IPS-NIHi7 (cell line): ENCODE data around the gene DCLK2.

ENCODE experiments used
- DNase-seq: peaks from one replicate; pipeline ENCODE4 v3.0.0; 2012; ENCODE audit warnings: mixed read lengths; ENCODE audit errors: extremely low spot score

Gene DCLK2

DNA sequence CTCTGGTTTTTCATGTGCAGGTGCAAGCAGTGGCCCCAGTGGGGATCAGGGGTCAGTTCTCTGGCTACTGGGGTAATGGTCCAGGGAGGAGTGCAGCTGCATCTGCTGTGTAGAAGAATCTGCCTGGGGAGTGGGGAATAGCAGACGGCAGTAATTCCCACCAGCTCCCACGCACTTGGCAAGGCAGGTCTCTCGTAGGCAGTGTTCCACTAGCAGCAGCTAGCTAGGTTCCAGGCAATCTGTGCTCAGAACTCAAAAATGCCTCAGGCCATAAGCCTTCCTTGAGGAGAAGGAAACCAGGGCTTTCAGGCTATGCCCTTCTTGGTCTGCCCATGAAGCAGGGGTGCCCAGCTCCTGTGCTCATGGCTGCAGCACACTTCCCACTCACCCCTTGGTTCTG is 38.8 kb downstream of the DCLK2 start:
- DNase-seq: no peak

DNA sequence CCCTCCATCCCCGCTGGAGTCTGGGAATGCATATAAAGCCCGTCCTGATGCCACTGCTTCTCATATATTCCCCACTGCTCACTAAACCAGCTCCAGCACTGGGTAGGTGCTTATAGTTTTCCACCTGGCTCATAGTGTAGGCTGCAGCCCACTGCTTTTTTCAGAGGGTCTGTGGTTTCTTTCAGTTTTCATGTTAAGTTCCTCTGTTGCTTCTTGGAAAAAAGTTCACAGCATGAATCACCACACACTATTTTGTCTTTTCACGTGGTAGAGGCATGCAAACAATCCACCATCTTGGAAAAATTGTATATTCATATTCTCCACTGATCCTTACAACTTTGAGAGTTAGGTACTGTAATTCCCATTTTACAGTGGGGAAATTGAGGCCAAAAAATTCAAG is 39.4 kb downstream of the DCLK2 start:
- DNase-seq: no peak

DNA sequence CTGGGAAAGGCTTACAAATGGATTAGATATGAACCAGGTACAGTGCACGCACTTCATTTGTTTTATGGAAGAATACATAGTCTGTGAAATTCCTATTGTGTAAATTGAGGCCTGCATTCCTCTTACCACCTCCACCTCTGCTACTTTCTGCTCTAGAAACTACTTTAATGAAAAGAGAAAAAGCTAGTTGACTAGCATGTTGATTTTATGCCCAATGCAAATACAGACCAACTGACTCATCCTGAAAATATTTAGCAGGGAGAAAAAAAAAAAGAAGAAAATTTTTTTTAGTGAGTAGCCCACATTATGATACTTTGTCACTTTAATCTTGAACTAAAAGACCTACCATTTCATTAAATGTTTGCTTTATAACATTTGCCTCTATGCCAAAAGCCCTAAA is 41.2 kb downstream of the DCLK2 start:
- no peak for DNase-seq

DNA sequence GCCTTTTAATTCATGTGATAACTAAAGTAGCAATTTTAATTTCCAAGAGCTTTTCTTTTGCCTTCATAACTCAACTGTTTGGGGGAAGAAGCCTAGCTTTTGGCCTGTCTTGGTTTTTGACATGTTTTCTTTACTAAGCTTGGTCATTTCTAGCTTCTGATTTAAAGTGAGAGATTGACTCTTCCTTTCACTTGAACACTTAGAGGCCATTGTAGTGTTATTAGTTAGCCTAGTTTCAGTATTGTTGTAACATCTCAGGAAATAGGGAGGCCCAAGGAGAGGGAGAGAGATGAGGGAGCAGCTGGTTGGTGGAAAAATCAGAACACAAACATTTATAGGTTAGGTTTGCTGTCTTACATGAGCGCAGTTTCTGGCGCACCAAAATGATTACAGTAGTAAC is 44.8 kb downstream of the DCLK2 start:
- no peak for DNase-seq

DNA sequence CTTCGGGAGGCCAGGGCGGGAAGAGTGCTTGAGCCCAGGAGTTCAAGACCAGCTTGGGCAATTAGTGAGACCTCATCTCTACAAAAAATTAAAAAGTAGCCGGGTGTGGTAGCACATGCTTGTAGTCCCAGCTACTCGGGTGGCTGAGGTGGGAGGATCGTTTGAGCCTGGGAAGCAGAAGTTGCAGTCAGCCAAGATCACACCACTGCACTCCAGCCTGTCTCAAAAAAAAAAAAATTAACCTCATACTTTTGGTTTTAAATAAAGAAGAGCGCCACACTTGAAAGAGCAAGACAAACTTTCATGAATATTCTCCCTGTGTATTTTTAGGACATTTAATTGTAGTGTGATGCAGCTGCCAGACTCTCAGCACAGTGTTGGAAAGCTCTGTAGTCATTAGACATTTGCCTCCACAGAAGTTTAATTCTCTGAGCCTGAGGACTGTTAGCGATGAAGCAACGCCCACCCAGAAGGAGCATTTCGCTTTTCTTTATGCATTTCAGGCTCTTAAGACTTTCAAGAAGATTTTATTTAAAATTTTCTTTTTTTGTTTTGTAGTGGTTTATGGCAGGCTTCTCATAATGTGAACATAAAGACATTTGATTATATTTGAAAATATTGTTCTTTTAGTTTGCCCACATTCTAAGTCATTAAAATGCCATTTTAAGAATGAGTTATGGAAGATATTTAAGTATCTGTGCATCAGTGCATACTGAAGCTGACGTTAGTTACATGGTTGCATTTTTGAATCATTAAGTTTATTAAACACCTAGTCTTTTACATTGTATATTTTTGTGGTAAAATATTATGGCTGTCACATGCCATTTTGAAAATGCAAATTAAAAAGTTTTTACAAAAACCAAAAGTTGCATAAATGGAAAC is 45.8 kb downstream of the DCLK2 start:
- DNase-seq: no peak

DNA sequence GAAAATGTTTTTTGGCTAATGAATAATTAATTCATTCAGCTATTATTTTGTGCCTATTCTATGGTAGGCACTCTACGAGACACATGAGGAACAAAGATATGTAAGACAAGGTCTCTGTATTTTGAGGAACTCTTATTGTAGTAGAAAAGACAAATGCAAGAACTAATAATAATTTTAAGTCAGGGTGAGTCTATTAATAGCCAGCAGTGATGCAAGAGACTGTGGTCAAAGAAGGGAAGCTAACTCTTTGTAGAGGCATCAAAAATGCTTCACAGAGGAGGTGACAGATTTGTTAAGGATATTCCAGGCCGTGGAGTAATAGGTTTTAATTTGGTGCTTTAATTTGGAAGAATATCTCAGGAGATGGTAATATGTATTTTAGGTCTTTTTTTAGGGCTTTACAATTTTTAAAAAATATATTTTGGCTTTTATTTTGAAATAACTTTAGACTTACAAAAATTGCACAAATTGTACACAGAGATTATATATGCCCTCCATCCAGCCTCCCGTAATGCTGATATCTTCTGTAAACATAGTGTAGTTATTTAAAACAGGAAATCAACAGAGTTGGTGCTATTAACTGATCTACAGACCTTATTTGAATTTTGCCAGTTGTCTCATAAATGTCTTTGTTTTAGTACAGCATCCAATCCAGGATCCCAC is 48.1 kb downstream of the DCLK2 start:
- DNase-seq: no peak

DNA sequence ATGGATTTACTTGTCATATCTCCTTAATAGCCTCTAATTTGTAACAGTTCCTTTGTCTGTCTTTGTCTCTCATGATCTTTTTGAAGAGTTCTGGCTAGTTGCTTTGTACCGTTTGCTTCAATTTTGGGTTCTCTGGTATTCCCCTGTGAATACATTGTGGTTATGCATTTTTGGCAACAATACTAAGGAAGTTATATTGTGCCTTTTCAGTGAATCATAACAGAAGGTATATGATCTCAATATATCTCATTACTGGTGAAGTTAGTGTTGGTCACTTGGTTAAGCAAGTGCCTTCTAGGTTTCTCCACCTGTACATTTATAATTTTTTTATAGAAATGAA is 48.6 kb downstream of the DCLK2 start:
- DNase-seq: no peak

DNA sequence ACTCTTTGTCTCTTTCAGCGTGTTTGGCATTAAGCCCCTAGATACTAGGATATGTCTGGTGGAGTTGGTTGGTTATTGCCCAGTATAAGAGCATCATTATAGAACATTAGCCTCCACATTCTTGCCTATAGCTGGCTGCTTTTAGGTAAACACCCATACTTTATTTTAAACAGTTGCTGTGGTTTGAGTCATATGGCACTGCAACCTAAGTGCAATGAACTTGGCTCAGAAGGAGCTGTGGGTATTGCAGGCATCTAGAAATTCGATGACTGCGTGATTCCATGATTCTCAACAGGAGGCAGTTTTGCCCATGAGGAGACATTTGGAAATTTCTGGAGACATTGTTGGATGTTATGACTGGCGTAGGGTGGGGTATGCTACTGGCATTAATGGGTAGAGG is 49.5 kb downstream of the DCLK2 start:
- DNase-seq: no peak

DNA sequence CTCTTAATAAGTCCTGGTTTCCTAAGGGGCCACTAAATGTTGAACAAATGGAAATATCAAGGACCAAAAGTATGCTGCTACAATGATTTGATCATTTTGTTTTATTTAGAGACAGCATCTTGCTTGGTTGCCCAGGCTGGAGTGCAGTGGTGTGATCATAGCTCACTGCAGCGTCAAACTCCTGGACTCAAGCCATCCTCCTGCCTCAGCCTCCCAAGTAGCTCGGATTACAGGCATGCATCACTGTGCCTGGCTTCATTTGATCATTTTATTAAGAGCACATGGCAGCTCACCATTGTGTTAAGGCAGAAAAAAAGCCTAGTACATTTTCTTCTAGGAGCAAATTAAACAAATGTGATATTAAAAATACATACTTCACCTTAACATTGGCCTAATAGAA is 52.7 kb downstream of the DCLK2 start:
- DNase-seq: no peak

DNA sequence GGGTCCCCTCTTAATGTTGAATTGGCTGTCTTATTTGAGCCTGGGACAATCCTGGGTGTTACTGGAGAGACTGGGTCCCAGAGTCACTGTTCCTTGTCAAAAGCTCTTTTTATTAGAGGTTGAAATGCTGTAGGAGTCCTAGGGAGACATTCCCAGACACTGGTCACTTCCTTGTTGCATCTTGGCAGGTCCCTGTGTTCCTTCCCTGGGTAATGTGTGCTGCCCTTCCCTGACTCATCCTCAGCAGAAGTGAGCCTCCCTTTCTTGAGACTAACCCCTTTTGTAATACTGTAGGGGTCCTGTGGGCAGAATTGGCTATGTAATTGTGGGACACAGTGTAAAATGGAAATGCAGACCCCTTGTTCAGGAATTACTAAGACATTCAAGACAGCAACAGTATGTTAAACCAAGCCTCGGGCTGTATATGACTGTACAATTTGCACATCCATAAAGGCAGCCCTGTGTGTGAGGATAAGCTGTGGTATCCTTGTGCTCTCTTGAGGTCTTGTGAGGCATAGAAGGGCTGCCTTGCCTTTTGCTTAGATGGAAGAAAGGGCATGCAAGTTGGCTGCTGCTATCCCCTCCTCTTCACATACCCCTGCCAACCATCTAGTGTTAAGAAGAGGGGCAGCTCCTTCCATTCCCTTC is 53.5 kb downstream of the DCLK2 start:
- DNase-seq: no peak

DNA sequence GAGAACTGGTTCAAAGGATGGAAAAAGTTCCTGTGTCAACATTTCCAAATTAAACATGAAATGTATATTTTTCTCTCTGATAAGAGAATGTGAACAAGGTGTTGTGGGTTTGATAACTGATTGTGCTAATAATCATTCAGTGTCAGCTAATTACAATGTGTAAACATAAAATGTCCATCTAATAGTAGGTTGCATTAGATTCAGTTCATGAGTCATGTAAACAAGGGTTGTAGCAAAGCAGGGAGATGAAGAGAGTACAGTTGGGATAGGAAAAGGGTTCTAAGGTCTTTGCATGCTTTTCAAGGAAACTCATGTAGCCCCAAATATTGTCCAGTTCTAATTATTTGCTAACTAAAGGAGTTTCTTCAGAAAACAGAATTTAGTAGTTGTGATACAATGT is 55.4 kb downstream of the DCLK2 start:
- DNase-seq: no peak

DNA sequence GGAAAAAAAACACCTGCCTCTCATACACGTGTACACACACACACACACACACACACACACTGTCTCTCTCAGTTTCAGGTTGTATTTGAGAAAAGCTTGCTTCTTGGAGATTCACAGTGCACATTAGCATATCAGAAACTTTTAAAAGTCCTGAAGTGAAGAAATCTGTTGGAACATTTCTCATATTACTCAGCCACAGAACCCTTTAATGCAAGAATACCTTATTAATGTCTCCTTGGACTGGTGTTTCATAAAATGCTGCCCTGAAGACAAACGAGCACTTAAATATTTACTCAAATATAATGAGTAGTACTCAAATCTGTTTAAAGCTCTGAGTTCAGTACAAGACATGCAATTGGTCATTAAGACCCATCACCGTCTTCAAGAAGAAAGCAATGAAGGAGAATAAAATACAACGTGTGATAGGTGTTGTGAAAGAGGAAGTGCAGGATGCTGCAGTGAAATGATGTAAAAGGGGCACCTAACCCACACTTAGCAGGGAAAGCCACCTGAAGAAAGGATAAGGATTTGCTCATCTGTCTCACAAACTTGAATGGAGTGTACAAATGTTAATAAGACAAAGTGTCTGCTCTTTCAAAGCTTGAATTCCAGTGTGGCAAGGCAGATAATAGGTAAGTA is 57.0 kb downstream of the DCLK2 start:
- DNase-seq: no peak

DNA sequence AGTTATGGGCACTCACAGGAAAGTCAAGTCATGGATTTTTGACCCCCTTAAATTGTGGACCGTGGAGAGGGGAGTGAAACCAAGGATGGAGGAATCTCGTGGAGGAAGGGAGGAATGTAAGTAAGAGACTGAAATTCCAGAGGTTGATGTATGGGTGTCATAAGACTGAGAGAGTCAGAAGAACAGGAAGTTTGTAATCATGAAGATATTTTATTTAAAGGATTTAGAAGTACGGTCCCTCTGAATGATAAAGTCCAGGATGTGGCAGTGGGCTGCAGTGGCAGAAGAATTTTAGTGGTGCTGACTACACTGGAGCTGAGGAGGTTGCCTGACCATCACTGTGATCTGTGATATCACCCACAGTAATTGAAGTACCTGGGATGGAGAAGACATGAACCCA is 57.8 kb downstream of the DCLK2 start:
- DNase-seq: no peak

DNA sequence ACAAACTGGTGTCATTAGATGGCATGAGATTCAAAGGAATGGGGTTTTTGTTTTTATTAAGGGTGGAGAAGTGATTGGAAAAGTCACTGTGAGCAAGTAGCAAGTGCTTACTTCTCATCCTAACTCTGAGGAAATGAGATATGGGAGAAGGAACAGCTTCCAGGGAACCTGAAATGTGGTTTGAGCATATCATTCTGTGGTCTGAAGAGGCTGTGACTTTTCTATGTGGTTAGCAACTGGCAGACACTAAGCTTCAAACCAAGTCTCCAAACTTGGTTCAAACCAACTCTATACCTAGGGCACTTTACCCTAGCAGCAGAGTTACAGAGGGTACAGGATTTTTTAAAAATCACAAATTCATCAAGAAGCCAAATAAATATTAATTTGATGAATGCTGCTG is 58.2 kb downstream of the DCLK2 start:
- no peak for DNase-seq

DNA sequence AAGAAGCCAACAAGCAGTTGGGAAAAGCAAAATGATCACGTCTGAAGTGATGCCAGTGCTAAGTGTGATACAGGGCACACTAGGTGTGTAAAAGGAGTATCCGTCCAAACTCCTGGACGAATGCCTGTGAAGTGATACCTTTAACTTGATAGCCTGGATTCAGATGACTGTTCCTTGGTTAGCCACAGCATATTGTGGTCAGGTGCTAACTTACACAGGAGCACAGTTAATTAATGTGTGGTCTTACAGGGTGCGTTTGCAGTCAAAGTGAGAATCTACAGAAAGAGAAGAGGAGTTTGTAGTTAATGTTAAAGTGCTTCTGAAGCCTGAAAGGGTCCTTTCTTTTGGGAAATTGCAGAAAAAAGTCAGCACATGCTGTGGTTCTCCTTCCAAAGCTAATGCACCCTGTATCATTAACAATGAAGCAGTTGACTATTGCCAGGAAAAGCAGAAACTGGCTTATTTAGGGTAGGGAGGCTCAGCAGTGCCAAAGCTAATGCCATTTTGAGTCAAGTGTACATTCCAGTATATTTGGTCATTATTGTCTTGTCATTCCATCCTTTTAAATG is 61.1 kb downstream of the DCLK2 start:
- no peak for DNase-seq

DNA sequence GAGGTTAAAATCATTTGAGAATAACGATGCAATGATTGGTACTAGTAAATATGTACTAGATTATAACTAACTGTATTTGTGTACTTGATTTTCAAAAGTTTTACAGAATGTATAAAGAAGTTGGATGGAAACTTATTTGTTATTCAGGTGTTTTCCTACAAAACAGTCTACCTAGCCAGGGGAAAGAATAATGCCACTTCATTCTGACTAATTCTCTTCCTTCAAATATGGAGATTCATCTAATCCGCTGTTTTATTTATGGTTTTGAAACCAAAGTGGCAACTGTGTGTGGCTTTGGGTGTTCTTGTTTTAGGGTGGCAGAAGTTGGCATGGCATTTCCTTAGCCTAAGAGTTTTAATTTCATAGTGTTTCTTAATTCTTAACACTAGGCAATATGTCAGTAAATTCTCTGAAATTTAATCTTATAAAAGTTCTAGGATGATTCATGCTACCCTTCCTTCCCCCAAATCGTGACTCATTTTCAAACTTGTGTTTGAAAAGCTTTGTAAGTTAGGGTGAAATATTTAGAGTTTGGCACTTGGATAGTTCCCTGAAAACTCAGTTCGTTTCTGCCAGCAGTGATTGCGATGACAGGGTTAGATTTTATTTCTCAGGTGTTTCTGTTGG is 62.6 kb downstream of the DCLK2 start:
- no peak for DNase-seq

DNA sequence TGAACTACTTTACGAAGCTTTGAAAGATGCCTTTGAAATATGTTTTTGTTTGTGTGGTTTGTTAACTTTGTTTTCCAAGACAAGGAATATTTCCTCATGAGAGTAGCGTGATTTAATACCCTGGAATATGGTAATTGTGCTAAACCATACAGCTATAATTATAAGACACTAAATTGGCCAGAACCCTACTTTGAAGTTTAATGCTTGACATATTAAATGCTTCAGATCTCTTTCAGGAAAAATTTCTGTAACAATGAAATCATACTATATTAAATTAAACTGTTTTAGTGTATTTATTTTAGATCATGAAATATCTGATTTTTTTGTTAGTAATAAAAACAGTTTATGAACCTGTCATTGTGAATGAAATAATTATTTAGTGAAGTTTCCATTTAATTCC is 63.5 kb downstream of the DCLK2 start:
- no peak for DNase-seq

DNA sequence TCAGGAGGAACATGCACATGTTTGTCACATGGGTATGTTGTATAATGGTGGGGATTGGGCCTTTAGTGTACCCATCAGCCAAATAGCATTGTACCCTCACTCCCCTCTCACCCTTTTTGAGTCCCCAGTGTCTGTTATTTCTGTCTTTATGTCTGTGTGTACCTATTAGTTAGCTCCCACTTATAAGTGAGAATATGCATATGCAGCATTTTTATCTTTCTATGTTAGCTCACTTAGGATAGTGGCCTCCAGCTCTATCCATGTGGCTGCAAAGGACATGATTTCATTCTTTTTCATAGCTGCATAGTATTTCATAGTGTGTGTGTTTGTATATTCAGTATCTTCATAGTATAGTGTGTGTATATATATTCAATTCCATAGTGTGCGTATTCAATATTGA is 64.6 kb downstream of the DCLK2 start:
- no peak for DNase-seq

DNA sequence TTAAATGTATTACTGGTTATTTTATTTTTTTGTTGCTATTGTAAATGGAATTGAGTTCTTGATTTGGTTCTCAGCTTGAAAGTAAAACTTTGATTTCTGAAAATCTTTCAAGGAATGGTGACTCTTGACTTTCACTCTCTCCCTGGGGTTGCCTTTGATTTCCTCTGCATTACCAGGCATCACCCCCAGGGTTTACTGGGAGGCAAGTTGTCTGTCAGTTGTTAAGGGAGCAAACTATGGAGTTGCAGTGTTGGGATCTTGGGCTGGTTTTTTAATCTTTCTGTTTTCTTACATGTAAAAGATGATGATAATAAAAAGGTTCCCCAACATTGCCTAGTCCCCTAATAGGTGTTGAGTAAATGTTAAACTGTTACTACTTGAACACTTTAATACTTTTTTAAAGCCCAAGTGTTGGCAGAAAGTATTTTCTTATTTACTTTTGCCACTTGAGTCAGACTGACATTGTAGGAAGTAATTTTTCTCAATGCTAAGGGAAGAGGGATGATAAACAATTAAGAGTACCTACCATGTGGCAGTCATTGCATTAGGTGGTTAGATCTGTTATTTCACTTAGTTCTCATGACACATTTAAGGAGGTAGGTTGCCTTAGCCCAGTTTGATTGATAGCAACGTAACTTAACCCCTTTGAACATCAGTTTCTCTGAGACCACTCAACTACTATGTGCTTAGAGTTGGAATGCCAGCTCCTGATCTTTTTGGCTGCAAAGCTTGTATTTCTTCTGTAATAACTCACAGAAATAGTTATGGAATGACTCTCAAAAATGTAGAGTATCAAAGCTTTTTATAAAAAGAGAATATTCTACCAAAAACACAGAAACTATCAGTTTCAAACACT is 67.1 kb downstream of the DCLK2 start:
- DNase-seq: peak; percentile 43

DNA sequence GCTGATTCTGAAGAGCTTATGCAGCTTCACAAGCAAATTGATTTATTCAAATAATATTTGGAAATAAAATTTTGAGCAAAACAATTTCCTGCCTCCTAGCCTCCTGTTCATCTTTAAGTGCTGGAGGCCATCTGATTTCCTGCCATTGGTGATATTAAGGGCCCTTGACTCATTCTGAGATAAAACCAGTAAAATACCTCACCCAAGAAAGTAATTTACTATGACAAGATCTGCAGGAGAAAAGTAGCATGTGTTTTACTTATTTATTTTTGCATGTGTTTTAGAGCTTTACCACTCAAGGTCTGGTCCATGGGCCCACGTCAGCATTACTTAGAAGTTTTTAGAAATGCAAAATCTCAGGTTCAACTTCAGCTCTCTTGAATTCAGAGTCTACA is 67.7 kb downstream of the DCLK2 start:
- DNase-seq: no peak

DNA sequence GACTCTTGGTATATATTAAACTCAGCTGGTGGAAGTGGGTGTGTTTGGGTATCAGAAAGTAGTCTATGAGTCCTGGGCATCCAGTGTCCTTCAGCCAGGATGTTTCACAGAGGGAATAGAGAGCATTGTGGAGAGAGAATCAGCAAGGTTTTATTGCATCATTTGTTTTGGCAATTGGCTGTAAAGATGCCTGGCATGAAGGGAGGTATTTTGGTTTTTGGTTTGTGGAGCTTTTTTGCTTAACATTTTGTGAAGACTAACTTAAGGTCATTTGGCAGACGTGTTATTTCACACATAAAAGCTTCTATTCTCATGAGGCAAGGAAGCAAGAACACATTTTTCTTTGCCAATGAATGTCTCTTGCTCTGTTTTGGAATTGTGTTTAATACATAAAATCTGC is 71.1 kb downstream of the DCLK2 start:
- no peak for DNase-seq
